GM20000 (cell line): ENCODE results near the gene SPTAN1.

ENCODE experiments used
- DNase-seq: peaks from one replicate; pipeline ENCODE4 v3.0.0; 2012; ENCODE audit warnings: low spot score
- CTCF ChIP-seq: IDR thresholded peaks from 2 replicates; pipeline ENCODE4 v1.5.1; 2012; ENCODE audit warnings: mild to moderate bottlenecking, control low read depth; ENCODE audit errors: extremely low read depth, missing control alignments

The SPTAN1 gene

DNA sequence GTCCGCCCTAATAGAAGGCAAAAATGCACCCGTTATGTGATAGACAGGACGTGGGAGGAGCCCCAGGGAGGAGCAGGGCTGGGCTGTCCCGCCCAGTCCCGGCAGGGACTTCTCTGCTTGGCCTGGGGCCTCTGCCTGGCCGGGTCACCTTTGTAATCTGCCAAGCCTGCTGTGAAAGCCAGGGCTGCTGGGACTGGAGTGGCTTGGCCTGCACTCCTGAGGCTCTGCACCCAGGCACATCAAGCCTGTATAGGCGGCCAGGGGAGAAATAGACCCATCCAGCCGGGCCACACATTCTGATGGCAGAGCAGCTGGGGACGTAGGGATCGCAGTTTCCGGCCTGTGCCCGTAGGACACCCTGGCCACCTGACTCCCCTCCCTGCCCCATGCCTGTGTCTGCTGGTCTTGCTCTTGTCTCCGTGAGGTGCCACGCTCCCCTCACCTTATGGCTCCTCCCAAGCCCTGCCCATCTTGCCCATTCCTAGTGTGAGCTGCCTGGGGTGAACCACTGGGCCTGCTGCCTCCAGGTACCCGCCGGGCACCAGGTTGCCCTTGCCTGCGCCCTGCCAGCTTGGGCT is 76.2 kb downstream of the SPTAN1 start:
- no peak for TF ChIP-seq CTCF

DNA sequence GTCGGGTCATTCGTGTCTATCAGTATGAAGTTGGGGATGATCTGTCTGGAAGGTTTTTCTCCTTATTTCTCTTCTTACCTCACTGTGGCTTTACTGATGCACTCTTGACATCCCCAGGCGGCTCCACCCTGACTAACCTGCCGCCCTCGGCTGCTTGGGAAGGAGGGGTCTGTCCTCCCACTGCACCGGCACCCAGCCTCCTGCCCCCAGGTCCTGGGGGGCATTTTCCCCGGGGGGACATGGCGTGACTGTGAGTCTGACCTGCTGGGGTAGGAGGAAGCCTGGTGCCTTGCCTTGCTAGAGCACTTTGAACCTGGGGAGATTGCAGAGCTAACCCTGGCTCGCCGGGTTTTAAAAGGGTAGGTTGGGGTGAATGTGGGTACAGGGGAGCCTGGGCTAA is 76.7 kb downstream of the SPTAN1 start:
- DNase-seq, result no peak
- TF ChIP-seq CTCF, result no peak

More for the DNA sequence above, 76.2 kb downstream of the SPTAN1 start:
- no peak for DNase-seq

DNA sequence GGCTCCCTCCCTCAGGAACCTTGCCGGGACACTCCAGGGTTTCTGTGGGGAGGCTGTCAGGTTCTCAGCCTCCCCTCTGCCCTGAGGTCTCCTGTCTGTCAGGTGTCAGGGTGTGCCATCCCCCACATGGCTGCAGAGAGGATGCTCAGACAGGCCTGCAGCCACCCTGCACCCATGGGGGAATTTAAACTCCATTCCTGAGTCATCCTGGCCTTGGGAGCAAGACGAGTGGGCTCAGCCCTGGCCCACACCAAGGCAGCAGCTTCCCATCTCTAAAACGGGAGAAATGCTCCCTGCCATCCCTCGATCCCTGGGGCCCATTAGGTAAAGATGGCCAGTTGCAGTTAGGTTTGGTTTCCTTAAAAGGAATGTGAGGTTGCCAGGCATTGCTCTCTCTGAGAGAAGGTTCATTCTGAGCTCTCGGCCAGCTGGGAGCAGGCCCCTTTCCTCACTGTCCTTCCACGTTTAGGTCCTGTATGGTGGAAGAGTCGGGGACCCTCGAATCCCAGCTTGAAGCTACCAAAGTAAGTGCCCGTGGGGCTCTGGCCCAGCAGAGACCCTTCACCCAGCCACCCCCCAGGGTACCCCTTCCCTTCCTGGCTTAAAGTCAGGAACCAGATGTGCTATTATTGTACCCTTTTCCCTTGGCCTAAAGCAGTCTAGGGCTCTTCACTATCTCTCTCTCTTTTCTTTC is 77.6 kb downstream of the SPTAN1 start:
- TF ChIP-seq CTCF, result no peak
- DNase-seq, result no peak

DNA sequence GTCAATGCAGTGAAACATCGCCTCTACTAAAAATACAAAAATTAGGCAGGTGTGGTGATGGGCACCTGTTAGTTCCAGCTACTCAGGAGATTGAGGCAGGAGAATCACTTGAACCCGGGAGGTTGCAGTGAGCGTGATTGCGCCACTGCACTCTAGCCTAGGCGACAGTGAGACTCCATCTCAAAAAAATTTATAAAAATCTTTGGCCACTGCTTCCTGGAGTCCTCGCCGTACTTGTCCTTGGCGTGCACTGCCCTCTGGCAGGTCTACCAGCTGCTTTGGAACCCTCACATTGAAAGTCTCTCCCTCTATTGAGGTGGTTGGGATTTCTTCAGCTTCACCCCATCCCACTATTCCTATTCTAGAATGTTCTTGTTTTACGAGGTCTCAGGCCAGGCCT is 79.2 kb downstream of the SPTAN1 start:
- TF ChIP-seq CTCF, result no peak
- no peak for DNase-seq

- TF ChIP-seq CTCF, result no peak
- DNase-seq, result no peak
These were observed 79.7 kb downstream of the SPTAN1 start for GRCh38 chr9:128632066-128632465.

- no peak for DNase-seq
- TF ChIP-seq CTCF, result no peak
These were observed 80.1 kb downstream of the SPTAN1 start for GRCh38 chr9:128632486-128632885.

DNA sequence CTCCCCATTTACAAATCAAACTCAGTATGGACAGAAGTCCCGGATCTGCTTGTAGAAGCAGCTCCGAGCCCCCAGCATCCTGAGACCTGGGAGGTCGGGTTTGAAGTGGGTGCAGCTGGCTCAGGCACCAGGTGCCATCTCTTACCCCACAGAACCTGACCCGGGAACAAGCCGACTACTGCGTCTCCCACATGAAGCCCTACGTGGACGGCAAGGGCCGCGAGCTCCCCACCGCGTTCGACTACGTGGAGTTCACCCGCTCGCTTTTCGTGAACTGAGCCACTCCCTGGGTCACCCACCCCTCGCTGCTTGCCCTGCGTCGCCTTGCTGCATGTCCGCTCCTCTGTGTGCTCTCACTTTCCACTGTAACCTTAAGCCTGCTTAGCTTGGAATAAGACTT is 80.7 kb downstream of the SPTAN1 start:
- DNase-seq, result no peak
- TF ChIP-seq CTCF, result no peak
